OCI-LY3 (cell line): ENCODE measurements around the gene ABCA2.

ENCODE experiments used
- H2AFZ ChIP-seq: fragments of 200-600, 300-600 bp; shearing (Covaris generic); 2 replicates; pipeline ENCODE4 v1.6.0; 2014; ENCODE audit warnings: antibody characterized with exemption, low read depth, low read length
- H3K27ac ChIP-seq: fragments of 200-600, 300-600 bp; sonication (generic); 2 replicates; pipeline ENCODE4 v1.5.1; 2014; ENCODE audit warnings: mild to moderate bottlenecking, low read length, moderate library complexity, mixed read lengths
- H3K27me3 ChIP-seq: fragments of 200-600, 300-600 bp; sonication (generic); 2 replicates; pipeline ENCODE4 v1.6.1; 2014; ENCODE audit warnings: low read depth, low read length, mixed read lengths
- H3K36me3 ChIP-seq: fragments of 200-600, 300-600 bp; sonication (generic); replicated peaks from 2 replicates; pipeline ENCODE3; 2014; ENCODE audit warnings: low read depth, low read length, mixed read lengths
- H3K4me1 ChIP-seq: fragments of 300-600, 200-600 bp; sonication (generic); 2 replicates; pipeline ENCODE4 v1.6.1; 2014; ENCODE audit warnings: low read length, mixed read lengths
- H3K4me2 ChIP-seq: fragments of 200-600, 300-600 bp; sonication (generic); 2 replicates; pipeline ENCODE4 v1.6.1; 2014; ENCODE audit warnings: low read length, mixed read lengths
- H3K4me3 ChIP-seq: fragments of 300-600, 200-600 bp; sonication (generic); 2 replicates; pipeline ENCODE4 v1.5.1; 2014; ENCODE audit warnings: antibody characterized with exemption, mild to moderate bottlenecking, low read length, moderate library complexity
- H3K79me2 ChIP-seq: fragments of 300-600, 200-600 bp; shearing (Covaris generic); 2 replicates; pipeline ENCODE4 v1.6.1; 2014; ENCODE audit warnings: mild to moderate bottlenecking, low read length, mixed read lengths
- H3K9ac ChIP-seq: fragments of 300-600, 200-600 bp; shearing (Covaris generic); 2 replicates; pipeline ENCODE4 v1.6.0; 2014; ENCODE audit warnings: mild to moderate bottlenecking, low read length, moderate library complexity
- H3K9me3 ChIP-seq: fragments of 200-600, 300-600 bp; shearing (Covaris generic); 2 replicates; pipeline ENCODE4 v1.6.1; 2014; ENCODE audit warnings: low read length, mixed read lengths; ENCODE audit not compliant: insufficient read depth
- H4K20me1 ChIP-seq: fragments of 200-600, 300-600 bp; sonication (generic); 2 replicates; pipeline ENCODE4 v1.6.1; 2016; ENCODE audit warnings: low read length, mixed read lengths; ENCODE audit not compliant: insufficient read depth
- CTCF ChIP-seq: fragments of 200-600, 300-600 bp; sonication (generic); IDR thresholded peaks from 2 replicates; pipeline ENCODE4 v1.5.1; 2014; ENCODE audit warnings: antibody characterized with exemption, low read length, low read depth
- EZH2phosphoT487 ChIP-seq: fragments of 200-600 bp; shearing (Covaris generic); IDR thresholded peaks from 2 replicates; pipeline ENCODE4 v1.6.1; 2018; ENCODE audit warnings: antibody characterized with exemption, mixed run types, low read depth

ABCA2 gene

DNA sequence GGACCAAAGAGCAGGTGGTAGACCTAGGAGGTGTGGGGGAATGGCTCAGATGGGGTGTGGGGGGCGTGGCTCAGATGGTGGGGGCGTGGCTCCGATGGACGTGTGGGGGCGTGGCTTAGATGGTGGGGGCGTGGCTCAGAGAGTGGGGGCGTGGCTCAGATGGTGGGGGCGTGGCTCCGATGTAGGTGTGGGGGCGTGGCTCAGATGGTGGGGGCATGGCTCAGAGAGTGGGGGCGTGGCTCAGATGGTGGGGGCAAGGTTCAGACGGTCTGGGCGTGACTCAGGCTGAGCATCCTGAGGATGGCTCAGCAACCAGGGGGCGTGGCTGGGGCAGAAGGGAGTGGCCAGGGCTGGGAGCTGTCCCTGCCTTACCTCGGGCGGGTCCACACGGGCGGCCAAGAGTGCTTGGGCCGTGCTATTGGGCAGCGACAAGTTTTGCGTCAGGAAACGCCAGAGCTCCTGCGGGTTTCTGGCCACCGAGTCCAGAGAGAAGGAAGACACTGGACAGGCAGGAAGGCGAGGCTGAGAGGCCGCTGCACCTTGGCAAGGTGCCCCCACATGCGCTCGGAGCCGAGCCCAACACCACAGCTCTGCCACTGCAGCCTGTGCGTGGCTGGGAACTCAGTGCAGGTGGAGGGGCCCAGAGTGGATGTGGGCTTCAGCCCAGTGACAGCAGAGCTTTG is 5.9 kb downstream of the ABCA2 start:
- H3K27me3 ChIP-seq, result peaks cover 1% of the 10 kb centered on the region
- H3K36me3 ChIP-seq, result no peaks in the 10 kb centered on the region
- no peak overlapping the region for H3K4me3 ChIP-seq
- TF ChIP-seq EZH2phosphoT487 (no peak), CTCF (no peak)
- H4K20me1 ChIP-seq, result no peaks in the 10 kb centered on the region
- H3K9ac ChIP-seq, result no peak overlapping the region
- H3K79me2 ChIP-seq, result no peaks in the 10 kb centered on the region
- no peaks in the 10 kb centered on the region for H3K9me3 ChIP-seq
- H3K4me2 ChIP-seq, result no peak overlapping the region
- H2AFZ ChIP-seq, result no peak overlapping the region
- peaks cover 6% of the 10 kb centered on the region; the same call in 1 of the 2 replicates for H3K4me1 ChIP-seq
- H3K27ac ChIP-seq, result no peak overlapping the region

DNA sequence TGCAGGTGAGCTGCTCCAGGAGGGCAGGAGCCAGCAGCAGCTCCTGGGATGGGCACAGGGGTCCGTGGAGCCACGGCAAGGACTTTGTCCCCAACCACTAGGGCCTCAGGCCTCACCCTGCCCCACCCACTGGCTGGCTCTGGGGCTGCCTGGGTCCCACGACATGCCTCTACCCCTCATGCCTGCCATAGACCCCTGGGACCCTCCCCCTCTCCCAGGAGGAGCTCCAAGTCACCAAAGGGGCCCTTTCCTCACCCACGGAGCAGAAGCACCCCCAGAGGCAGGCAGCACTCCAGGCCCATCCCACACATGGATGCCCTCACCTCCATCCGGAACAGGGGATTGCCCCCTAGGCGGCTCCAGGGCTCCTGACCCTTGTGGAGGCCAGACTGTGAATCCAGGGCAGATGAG is 6.5 kb downstream of the ABCA2 start:
- H2AFZ ChIP-seq, result no peak overlapping the region
- no peaks in the 10 kb centered on the region for H3K27me3 ChIP-seq
- no peak overlapping the region for H3K4me3 ChIP-seq
- H3K79me2 ChIP-seq, result no peaks in the 10 kb centered on the region
- no peaks in the 10 kb centered on the region for H3K36me3 ChIP-seq
- no peaks in the 10 kb centered on the region for H4K20me1 ChIP-seq
- H3K27ac ChIP-seq, result no peak overlapping the region
- TF ChIP-seq CTCF (no peak), EZH2phosphoT487 (no peak)
- H3K9ac ChIP-seq, result no peak overlapping the region
- peaks cover 6% of the 10 kb centered on the region; the same call in 1 of the 2 replicates for H3K4me1 ChIP-seq
- no peaks in the 10 kb centered on the region for H3K9me3 ChIP-seq
- no peak overlapping the region for H3K4me2 ChIP-seq

- H3K4me2 ChIP-seq, result no peak overlapping the region
- H3K4me1 ChIP-seq, result peaks cover 5% of the 10 kb centered on the region; the same call in 1 of the 2 replicates
- no peaks in the 10 kb centered on the region for H3K27me3 ChIP-seq
- no peaks in the 10 kb centered on the region for H3K36me3 ChIP-seq
- no peak overlapping the region for H3K27ac ChIP-seq
- no peaks in the 10 kb centered on the region for H4K20me1 ChIP-seq
- no peaks in the 10 kb centered on the region for H3K9me3 ChIP-seq
- no peak overlapping the region for H3K4me3 ChIP-seq
- no peak overlapping the region for H2AFZ ChIP-seq
- H3K9ac ChIP-seq, result no peak overlapping the region
- no peak for TF ChIP-seq CTCF
- no peak for TF ChIP-seq EZH2phosphoT487
- no peaks in the 10 kb centered on the region for H3K79me2 ChIP-seq
These were observed 7.1 kb downstream of the ABCA2 start for GRCh38 chr9:137020771-137021567.

DNA sequence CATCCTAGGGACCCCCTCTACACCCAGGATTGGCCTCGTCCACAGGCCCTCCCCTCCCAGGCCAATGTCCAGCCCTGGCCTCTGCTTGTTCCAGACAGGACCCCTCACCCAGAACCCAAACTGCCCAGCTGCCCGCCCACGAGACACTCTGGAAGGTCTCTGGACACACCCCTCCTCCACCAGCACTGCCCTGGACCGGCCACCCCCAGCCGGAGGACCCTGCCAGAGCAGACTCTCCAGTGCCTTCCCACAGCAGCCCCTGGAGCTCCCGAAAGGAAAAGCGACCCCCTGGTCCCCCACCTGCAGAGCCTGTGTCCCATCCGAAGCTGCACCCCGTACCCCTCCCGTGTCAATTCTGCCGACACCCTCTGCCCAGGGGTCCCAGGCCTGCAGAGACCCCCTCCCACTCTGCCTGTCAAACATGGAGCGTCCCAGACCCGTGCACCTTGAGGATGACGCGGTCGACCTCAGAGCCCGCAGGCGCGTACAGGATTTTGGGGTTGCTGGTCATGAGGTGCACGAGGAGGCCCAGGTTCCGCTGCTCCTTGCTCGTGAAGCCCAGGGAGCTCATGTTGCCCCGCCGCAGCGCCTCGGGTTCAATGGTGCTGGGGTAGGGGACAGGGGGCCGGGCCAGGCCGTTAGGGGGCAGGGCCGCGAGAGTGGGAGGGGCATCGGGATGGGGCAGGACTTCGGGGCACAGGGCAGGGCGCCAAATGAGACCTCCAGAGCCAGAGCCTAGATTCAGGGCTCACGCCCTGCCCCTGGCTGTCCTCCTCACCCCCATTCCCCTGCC is 8.0 kb downstream of the ABCA2 start:
- Histone ChIP-seq H4K20me1 (no peaks in the 10 kb centered on the region), H3K27ac (no peak overlapping the region), H3K27me3 (no peaks in the 10 kb centered on the region), H3K36me3 (no peaks in the 10 kb centered on the region), H3K4me3 (no peak overlapping the region), H2AFZ (no peak overlapping the region), H3K9ac (no peak overlapping the region), H3K4me1 (no peaks in the 10 kb centered on the region), H3K9me3 (no peaks in the 10 kb centered on the region), H3K79me2 (no peaks in the 10 kb centered on the region), H3K4me2 (no peak overlapping the region)
- no peak for TF ChIP-seq CTCF
- TF ChIP-seq EZH2phosphoT487, result no peak
